GM21447 (cell line): Measurements from ENCODE around the gene KRT75.

Experiments used
- ATAC-seq: cut with Tn5 transposase; IDR thresholded peaks from one replicate; pipeline ENCODE4 v1.9.1; 2021; ENCODE audit not compliant: unreplicated experiment

The KRT75 gene

DNA sequence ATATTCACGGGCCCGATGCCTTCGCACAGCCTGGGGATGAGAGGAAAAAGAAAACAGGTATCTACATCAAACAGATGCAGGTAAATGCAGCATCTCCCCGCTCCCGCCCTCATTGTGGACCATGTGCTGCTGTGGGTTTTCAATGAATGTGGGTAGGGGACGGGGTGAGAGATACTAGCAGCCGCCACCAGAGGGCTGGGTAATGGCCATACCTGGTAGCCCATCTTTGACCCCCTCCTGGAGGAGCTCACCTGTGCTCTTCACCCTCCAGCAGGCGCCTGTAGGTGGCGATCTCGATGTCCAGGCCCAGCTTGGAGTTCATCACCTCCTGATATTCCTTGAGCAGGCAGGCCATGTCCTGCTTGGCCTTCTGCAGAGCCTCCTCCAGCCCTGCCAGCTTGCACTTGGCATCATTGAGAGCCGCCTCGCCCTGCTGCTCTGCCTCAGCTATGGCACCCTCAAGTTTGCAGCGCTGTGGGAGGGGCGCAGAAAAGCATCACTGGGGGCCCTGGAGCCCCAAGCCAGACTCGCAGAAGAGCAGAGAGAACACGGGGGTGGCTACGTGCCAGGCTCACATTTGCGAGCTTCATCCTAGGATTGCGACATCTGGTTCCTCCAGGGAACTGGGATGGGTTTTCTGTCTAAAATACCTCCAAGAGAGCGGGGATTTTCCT lies 38.3 kb downstream of the KRT75 start:
- ATAC-seq, result no peak

DNA sequence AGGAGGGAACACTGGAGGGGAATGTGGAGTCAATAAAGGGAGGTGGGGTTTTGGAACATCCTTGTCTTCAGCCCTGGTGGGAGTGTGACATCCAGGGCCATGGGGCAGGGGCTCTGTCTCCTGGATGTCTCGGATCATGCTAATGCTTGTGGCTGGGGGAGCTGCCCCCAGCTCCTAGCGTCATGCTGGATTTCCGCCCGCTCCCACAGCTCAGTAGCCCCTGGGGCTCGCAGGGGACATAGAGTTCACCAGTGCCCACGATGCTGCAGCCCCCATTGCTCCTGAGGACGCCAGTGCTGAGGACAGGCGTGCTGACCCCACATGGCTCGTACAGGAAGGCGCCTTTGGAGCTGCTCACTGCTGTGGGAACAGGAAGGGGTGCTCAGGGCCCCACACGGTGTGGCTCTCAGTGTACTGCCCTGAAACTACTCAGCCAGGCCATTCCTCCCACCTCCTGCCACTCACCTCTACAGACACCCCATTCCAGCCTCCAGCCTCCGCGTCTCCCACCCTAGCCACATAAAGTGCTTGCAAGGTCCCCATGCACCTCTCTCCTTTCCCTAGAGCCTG lies 39.2 kb downstream of the KRT75 start:
- ATAC-seq, result no peak

DNA sequence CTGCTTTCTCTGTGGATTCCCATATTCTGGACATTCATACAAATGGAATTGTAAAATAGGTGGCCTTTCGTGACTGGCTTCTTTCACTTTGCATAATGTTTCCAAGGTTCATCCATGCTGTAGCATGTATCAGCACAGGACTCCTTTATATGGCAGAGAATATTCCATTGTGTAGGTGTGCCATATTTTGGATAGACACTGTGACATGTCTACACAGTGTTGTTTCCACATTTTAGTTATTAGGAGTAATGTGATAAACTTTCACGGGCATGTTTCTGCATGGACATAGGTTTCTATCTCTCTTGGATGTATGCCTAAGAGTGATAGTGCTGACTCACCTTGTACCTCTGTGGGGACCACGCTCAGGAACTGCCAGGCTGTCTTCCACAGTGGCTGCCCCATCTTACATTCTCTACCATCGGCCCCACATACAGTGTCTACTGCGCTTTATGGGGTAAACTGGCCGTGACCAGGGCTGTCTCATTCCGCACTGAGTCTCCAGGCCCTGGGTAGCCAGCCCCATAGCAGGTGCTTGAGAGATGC lies 41.6 kb downstream of the KRT75 start:
- ATAC-seq, result no peak

DNA sequence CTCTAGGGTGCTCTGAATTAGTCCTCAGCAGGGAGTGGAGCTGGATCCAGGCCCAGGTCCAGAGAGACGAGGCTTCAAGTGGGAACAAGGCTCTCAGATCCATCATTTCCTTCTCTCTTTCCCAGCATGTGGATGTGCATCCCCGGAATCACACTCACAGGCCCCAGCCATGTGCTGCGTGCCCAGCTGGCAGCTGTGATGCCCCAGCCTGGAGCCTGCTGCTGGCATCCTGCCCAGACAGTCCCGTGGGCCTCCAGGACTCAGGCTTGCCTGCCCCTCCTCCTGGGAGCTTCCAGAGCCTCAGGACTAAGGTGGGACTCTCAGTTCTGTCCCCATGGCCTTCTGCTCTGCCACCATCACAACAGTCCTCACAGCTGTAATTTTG lies 42.6 kb downstream of the KRT75 start:
- no peak for ATAC-seq

DNA sequence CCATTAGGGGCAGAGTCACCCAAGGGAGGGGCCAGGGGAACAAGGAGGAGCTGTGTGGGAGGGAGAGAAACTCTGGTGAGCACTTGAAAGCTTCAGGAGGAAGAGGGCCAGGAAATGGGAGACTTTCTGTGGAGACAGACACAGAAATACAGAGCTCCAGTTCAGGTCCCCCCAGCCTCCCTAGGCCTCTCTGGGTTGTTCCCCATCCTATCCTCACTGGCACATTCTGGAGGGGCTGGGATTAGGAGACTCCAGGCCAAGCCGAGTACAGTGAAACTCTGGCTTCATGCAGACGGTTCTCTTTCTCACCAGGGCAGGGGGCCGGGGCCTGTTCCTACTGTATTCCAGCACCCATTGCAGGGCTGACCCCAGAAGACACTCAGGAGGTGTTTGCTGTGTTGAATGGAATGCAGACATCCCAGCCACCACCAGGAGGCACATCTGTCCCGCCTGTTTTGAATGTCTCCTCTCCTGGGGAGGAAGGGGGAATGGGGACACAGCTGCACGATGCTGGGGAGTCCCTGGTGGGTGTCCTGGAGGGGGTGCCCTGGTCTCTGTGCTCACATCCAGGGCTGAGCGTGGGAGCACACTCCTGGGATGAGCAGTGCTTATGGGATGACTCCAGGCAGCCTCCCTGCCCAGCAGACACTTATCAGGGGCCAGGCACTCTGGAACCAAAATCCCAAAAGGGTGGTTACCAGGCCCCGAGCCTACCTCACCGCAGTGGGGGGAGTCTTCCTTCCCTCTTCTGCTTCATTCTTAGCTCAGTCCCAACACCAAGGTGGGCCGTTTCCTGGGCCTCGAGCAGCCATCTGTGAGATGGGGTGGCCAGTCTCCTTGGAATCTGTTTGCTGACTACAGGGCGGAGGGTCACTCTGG lies 43.2 kb downstream of the KRT75 start:
- no peak for ATAC-seq

DNA sequence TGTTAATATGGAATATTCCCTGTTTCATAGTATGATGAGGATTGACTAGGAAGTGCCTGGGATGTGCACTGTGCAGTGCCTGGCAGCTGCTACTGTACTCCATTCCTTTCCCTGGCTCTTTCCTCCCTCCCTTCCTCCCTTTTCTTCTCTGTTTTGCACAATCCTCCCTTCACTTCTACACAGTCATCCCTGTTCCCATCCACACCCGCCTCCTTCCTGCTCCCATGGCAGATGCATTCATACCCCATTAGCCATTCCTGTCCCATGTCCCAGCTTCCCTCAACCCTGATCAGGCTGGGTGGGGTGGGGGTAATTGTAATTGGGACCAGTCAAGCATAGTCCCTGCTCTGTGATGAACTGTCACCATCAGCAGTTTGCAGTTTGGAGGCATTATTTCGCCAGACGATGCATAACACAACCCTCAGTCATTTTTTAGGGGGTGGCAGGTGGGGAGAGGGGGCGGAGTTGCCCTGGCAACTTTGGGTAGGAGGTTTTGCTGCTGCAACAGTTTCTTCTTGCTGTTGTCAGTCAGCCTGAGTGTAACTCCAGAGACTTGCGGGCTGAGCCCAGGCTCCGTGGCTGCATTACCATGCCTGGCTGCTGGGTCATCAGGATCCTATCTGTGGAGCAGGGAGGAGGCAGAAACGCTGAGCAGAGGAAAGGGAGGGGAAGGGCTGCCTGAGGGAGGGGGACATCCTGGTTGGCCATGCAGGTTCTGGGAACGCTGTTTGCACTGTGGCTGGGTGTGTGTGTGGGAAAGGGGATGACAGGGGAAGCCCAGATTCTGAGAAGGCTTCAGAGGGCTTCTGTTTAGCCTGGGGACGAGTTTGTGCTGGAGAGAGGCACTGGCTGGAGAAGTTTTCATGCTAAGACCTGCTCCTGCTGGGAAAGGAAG lies 44.6 kb downstream of the KRT75 start:
- ATAC-seq, result no peak

DNA sequence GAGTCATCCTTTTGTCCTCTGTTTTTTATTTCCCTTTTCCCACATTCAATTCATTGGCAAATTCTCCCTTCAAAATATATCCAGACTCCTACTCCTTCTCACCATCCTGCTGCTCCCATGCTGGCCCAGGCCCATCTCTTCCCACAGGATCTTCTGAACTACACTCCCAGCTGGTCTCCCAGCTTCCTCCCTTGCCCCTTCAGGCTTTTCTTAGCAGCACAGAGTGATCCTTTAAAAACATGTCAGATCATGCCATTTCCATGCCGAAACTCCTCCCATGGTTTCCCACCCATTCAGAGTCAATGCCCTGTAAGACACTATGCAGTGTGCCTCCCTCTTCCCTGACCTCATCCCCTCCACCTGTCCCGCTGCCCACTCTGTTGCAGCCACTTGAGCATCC lies 46.3 kb downstream of the KRT75 start:
- ATAC-seq, result no peak

DNA sequence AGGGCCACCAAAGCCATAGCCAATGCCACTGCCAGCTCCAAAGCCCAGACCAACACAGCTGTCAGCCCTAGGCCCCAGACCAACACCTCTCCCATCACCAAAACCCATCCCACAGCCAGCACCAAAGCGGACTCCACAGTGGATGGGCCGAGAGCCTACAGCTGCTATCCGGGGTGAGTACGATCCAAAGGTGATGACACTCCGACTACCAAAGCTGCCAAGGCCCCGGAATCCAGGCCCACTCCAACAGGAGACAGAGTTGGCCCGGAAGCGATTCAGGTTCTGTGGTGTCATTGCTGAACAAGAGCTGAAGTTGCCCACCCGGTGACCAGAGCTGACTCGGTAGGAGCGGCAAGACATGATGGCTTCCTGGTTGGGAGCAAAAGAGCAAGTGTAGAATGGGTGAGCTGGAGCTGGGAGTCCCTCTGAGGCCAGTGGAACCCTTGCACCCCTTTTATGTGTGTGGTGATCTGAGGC lies 48.9 kb downstream of the KRT75 start, which contains the start of gene KRT84:
Gene KRT84 (minus strand): TSS at position 427 of the 477 bp plus-strand sequence. CDS start 67 bp downstream, at position 360.
- ATAC-seq, result no peak

DNA sequence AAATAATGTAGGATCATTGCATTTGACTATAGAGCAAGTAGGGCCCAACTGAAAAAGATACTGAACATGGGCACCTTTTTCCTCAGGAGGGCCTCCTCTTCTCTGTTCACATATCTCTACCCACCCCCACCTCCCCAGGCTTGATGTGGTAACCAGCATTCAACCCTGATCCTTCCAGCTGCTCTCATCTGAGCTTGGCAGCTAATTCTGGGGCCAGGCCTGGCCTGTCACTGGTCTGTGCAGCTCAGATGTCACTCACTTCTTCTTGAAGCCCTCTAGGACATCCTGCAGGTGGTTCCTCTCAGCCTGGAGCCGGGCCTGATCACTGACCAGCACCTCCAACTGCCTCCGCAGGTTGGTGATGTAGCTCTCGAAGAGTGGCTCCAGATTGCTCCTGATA lies 50.8 kb downstream of the KRT75 start:
- no peak for ATAC-seq

DNA sequence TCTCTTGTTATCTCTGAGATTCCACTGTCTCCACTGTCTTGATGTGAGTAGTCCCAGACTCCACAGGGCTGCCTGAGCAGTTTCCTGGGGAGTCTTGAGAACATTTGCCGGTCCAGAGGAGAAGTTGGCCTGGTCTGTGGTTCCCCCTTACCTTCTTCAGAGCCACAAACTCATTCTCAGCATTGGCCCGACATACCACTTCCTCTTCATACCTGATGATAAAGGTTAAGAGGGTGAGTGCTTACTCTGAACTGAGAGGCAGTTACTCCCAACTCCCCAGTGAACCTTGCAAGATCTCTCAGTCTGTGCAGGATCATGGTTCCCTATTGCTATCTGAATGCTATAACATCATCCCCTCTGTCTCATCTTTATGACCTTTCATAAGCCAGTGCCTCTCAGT lies 51.3 kb downstream of the KRT75 start:
- no peak for ATAC-seq

DNA sequence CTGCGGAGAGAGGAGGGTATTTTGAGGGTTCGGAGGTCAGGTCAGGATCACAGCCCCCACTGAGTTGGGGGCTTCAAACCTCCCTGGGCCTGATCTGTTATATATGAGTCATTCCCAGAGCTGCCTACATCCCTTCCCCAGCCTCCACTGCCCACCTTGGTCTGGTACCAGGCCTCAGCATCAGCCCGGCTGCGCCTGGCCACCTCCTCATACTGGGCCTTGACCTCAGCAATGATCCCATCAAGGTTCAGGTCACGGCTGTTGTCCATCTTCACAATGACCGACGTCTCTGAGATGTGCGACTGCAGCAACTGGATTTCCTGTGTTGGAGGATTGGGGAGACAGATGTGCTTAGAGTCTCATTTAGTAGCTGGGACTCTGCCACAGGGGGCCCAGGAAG lies 53.0 kb downstream of the KRT75 start:
- ATAC-seq, result no peak

DNA sequence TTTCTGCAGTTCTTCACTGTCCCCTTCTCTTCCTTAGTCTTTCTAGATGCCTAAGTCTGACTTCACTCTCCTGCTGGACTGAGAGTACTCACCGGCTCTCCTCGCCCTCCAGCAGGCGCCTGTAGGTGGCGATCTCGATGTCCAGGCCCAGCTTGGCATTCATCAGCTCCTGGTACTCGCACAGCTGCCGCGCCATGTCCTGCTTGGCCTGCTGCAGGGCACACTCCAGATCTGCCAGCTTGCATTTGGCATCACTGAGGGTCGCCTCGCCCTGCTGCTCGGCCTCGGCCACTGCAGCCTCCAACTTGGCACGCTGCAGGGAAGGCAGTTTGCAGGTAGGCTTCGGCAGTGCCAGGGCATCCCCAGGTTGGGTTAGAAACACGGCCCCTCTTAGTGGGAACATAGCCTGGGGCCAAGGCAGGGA lies 53.9 kb downstream of the KRT75 start:
- no peak for ATAC-seq

DNA sequence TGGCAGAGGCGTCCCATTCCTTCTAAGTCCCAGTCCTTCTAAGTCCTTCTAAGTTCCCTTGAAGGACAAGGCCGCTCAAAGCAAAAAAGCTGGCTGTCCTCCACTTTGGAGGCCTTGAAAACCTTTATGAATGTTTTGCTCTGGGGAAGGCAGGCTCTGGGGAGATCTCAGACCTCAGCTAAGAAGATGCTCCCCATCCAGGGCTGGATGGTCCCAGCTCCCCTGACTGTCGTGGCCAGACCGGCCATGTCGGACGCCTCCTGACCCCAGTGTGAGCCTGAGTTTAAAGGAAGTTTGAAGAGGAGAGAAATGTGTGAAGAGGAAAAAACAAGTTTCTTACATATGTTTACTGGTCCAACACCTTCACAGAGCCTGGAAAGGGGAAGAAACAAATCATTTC lies 54.6 kb downstream of the KRT75 start:
- no peak for ATAC-seq

DNA sequence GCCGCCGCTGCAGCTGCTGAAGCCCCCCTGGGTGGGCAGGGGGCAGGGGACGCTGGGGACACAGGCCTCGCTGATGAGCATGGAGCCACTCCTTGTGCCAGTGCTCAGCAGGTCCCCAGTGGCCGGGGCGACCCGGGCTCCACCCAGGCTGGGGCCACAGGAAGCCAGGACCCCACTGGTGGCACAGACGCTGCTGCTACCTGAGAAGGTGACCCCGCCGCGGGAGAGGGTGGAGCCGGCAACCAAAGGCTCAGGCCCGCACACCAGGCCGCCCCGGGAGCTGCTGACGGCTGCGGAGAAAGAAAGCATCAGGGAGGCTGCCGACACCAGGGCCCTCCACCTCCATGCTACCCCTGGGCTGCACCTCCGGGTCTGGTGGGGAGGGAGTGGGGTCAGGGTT lies 56.1 kb downstream of the KRT75 start:
- ATAC-seq, result no peak

DNA sequence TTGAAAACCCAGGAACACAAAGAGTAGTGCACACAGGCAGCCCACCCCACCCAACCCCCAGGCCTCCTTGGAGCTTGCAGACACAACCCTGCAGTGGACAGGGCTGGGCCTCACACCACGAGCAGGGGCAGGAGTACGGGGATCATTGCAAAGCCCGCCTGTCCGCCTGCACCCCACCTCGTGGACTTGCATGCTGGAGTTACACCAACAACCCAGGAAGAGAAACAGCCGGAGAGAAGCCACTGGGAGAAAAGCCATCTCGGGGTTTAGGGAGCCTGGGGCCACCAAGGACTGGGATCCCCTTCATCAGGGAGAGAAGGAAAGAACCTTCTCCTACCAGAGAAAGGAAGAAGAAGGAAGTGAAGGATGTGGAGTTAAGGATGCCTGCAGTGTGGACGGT lies 56.9 kb downstream of the KRT75 start:
- no peak for ATAC-seq
